ENCODE measurements around the gene SNIP1.
A peak's percentile ranks its signal among the peaks of the same experiment; 100 is the strongest.
"Not testable (repeated sequence)": the region's sequence is repeated elsewhere in the genome, so short reads cannot be mapped to it uniquely, and the experiment has no call there.

SNIP1 gene, protein sequence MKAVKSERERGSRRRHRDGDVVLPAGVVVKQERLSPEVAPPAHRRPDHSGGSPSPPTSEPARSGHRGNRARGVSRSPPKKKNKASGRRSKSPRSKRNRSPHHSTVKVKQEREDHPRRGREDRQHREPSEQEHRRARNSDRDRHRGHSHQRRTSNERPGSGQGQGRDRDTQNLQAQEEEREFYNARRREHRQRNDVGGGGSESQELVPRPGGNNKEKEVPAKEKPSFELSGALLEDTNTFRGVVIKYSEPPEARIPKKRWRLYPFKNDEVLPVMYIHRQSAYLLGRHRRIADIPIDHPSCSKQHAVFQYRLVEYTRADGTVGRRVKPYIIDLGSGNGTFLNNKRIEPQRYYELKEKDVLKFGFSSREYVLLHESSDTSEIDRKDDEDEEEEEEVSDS

DNA sequence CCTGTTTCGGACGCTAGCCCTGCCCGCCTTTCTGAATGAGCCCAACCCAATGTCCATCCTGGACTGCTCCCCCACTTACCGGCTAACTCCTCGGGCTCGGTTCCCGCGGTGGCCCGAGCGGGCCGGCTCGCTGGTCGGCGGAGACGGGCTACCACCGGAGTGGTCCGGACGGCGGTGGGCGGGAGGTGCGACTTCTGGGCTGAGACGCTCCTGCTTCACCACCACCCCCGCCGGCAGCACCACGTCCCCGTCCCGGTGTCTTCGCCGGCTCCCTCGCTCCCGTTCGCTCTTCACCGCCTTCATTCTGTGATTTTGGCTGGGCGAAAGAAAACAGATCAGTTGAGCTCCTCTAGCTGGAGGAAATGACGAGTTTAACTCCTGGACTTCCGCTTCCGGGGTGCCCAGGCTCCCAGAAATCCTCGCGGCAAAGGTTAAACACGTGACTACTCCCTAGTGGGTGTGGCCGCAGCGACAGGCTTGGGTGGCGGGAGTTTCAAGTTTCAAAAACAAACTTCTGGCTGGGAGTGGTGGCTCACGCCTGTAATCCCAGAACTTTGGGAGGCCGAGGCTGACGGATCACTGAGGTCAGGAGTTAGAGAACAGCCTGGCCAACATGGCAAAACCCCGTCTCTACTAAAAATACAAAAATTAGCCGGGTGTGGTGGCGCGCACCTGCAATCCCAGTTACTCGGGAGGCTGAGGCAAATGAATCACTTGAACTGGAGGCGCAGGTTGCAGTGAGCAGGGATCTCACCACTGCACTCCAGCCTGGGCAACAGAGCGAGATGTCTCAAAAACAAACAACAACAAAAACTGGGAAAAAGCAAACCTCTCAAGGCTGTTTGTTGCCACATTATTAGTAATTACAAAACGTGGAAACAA, at the start of gene SNIP1:
SNIP1 (minus strand) TSS at position 367 of the 882 bp plus-strand sequence; CDS start at position 303, 64 bp downstream.
- peak; percentile 56 for DNase-seq (ENCODE audit: low read depth)

DNA sequence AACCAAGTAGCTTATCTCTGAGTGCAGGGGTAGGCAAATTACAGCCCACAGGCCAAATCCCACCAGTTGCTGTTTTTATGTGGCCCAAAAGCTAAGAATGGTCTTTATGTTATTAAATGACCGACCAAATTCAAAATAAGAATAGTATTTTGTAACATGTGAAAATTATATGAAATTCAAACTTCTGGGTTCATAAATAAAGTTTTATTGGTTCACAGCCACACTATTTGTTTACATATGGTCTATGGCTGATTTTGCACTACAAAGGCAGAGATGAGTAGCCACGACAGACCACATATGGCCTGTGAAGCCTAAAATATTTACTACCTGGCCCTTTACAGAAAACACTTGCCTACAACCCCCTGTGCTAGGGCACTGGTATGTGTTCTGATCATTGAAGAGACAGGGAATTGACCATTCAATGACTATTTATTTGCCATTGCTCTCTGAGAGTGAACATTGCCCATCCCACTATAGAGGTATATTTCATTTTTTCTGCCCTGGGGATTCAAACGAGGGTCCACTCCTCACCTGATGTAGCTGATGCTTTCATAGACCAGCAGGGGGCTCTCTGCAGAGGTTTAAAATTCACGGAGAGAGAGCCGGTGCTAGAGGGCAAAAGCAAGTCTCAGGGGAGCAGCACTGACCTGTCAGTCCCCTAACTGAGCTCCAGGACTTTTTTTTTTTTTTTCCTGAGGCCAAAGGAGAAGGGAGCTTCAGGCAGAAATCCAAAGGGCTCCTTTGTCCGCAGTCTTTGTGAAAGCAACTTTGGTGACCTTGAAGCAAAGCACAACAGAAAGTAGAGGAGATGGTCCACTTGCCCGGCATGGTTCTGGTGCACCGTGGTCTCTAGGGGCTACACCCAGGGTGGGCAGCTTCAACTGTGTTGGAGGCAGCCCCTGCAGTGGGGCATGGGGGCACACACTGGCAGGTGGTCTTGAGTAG, 48.9 kb upstream of the SNIP1 start:
- no peak for DNase-seq (ENCODE audit: low read depth)

DNA sequence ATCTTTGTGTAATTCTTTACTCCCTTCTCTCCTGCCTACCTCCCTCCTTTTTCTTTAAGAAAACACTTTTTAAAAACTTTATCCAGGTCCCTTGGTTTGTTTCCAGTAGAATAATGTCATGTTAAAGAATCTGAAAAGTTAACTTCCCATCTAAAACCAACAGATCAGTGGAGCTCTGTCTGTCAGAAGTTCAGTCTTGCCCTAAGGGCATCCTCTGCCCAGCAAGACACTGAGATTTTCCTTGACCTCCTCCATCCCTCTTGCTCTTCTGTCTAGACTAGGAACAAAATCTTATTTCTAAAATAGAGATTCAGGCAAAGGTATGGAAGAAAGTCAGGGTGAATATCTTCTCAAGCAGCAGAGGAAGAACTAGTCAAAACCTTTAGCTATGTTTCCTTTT, 47.3 kb upstream of the SNIP1 start:
- DNase-seq (ENCODE audit: low read depth), result no peak

DNA sequence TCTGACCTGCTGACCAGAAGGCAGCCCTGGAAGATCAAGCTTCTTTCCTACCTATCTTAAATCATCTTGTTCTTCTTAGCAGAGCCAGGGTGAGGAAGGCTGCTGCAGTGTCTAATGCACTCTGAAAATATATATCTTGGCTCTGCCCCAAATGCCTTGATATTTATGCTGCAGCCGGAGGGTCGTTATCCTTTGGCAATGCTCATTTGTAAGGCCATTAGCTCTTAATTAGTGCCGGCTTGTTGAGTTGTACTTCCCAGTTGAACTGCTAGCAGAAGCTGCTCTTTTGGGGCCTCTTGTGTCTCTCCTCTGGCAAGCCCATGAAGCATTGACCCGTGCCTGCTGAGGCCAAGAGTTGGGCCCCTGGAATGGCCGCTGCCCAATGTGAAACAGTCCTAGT, 45.8 kb upstream of the SNIP1 start:
- no peak for DNase-seq (ENCODE audit: low read depth)

DNA sequence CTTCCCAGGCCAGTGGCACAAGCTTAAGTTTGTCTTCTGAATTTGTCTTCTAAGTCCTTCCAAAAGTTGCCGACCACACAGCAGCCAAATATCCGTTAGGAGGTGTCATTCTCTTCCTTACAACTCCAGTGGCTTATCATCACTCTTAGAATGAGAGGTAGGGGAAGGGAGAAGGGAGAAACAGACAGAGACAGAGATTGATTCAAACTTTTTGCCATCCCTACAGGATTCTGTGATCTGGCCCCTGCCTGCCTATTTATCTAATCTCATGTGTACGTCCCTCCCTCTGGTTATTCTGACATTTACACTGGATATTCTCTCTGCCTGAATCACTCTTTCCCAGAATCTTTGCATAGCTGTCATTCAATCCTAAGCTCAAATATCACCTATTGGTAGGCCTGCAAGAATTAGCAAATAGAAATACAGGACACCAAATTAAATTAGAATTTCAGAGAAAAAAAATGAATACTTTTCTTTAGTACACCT, 42.1 kb upstream of the SNIP1 start:
- DNase-seq (ENCODE audit: low read depth), result no peak

DNA sequence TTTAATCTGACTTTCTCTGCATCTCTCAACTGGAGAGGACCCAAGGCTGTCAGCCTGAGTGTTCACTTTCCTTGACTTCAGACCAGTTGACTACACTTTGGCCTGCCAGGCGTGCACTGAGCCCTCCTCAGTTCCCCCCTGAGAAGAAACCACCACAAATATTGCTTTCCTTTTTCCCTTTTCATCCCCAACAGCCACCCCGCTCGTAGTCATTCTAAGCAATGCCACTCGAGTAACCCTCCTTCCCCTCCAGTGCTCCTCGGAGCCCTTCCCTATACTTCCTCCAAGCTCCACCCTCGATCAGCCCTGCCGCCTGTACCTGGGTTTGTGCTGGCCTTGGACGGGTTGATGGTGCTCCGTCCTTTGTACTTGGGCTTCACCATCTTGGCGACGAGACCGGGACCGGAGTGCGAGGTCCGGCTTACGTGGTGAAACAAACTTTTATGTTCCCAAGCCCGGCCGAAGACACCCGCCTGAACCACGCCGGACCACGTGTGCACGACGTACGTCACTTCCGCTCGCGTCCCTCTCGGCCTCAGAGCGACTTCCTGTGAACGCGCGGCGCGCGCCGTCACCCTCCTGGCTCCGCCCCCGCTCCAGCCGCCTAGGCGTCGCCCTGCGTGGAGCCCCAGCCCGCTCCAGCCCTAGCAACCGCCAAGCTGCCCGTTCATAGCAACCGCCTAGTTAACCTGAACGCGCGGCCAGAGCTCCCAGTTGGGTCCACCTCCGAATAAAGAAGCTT, 41.5 kb upstream of the SNIP1 start, which contains the start of gene GNL2:
GNL2 (minus strand) TSS at position 498 of the 742 bp plus-strand sequence; CDS start at position 383, 115 bp downstream.
- peak; percentile 92 for DNase-seq (ENCODE audit: low read depth)

DNA sequence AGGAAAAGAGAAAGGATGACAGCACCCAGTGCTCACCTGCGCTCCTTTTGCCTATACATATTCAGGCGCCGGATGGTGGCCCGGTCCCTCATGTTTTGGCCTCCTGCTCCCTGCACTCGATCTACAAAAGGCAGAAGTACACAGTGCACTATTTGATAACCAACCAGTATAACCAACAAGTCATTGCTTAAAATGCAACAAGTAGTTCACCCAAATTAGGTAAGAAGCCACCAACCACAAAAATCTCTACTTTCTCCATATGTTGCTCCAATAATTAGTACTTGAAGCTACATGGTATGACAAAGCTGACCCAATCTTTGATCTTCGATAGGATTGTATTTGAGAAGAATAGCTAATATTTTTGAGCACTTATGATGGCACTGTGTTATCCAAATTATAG, 39.6 kb upstream of the SNIP1 start:
- no peak for DNase-seq (ENCODE audit: low read depth)

DNA sequence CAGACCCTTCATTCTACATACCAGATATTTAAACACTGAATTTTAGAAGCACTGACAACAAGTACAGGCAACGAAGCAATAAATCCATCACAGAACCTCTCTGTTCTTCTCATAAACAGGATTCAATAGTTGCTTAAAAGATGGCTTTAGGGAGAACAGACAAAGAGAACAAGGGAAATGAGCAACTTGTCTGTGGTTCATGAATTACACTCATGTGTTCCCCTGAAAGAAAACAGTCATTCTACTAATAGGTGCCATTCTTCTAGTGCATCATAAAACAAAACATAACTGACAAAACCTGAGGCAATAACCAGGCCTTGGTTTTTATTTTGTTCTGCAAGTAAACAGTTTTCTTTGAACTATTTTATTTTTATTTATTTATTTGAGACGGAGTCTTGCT, 34.8 kb upstream of the SNIP1 start:
- DNase-seq (ENCODE audit: low read depth), result no peak

DNA sequence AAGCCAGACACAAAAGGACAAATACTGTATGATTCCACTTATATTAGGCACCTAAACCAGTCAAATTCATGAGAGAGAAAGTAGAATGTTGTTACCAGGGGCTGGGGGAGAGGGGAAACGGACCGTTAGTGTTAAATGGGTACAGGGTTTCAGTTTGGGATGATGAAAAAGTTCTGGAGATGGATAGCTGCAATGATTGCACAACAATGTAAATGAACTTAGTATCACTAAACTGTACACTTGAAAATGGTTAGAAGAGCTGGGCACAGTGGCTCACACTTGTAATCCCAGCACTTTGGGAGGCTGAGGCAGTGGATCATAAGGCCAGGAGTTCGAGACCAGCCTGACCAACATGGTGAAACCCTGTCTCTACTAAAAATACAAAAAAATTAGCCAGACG, 30.5 kb upstream of the SNIP1 start:
- not testable (repeated sequence) for DNase-seq (ENCODE audit: low read depth)

DNA sequence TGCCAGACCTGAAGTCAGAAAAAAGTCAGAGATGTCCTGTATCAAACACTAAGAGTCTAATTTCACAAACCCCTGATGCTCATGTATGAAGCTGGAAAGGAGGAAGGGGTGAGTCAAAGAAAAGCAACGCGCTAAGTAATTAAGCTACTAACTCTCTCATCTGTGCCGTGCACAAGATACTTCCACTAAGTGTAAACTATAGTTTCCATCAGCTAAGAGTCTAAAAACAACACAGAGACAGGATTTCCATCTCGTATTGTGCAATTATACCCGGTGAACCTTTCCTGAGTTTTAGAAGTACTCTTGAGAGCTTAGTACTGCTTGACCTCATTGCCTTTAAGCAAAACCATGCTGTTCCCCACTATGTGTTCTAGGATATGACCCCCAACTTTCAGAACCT, 21.6 kb upstream of the SNIP1 start:
- no peak for DNase-seq (ENCODE audit: low read depth)

DNA sequence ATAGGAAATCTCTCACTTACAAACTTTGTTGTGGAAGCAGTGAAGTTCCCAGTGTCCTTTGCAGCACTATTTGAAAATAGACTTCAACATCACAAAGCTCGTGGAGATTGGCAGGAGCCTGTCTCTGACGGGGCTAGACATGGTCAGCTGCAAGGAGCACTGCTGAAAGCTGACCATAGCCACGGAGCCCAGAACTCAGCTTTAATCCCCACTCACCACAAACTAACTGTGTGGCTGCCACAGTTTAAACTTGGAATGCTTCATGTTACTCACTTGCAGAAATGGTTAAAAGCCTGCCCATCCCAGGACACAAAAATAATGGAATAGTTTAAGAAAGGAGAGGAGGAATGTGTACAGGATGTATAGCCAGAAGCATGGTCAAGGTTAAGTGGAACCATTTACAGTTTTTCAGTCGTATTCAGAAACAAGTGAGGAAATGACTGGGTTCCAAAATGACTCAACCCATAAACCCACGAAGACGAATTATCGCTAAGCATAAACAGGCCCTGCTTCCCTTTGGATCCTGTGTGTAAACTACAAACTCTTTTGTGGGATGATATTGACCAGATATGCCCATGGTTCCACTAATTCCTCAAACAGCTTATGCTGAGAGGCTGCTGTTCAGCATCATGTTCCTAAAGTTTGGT, 20.9 kb upstream of the SNIP1 start:
- DNase-seq (ENCODE audit: low read depth), result no peak

DNA sequence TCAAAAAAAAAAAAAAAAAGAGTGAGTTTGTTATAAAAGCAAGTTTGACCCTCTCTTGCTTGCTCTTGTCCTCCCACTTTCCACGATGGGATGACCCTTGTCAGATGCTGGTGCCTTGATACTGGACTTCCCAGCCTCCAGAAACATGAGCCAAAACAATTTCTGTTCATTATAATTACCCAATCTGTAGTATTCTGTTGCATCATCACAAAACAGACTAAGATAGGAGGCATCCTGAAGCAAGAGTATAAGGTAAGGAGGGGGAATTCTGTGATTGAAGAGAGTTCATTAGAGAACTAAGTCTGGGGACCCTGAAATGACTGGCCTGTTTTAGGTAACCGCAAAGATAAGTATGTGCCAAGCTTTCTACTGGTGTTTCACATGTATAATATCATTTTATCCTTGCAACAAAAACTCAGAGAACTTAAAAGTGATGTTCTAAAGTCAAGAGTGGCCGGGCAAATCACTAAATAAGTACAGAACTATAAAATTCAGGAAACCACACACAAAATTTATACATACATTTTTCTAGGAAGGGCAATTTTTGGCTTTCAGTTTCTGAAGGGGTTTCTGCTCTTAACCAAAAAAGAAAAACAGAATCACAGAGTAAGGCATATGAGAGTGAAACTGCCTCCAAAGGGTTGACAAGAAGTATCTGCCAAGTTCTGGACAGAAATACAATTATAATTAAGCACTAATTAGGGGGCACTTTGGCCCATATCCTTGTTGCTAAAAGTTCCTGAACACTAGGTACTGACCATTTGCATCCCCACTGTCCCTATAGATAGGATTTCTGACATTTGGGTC, 16.6 kb upstream of the SNIP1 start:
- DNase-seq (ENCODE audit: low read depth), result no peak

DNA sequence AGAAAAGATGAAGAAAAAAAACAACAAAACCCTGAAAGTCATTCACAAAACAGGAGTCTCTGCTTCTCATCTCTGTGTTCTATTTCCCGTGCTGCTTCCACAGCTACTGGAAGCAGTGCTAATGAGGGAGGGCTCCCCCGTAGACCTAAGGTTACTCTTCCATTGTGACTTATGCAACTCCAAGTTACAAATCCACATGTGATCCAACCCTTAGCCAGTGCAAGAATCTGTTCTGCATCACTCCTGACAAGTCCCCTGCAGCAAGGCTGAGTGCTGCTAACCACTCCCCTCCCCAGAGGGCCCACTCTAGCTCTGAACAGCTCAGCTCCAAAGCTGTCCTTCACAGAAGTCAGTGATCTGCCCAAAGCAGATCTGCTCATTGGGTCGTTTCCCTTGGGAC, 12.9 kb upstream of the SNIP1 start:
- DNase-seq (ENCODE audit: low read depth), result no peak

DNA sequence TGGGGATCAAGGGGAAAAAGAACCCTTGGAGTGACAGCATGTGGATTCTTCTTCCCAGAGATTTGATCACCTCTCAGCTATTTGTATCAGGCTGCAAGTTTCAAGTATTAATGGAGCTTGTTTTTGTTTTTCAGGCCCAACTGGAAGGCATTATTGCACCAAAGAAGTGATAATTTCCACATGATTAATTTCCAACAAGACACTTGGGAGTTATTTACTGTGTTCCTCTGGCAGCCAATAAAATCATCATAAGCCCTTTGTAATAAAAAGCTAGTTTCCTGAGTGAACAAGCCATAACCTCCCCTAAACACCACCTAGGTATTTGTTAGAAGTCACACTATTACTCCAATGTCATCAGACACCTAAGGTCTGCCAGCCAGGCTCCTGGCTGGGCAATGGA, 10.8 kb upstream of the SNIP1 start:
- no peak for DNase-seq (ENCODE audit: low read depth)

DNA sequence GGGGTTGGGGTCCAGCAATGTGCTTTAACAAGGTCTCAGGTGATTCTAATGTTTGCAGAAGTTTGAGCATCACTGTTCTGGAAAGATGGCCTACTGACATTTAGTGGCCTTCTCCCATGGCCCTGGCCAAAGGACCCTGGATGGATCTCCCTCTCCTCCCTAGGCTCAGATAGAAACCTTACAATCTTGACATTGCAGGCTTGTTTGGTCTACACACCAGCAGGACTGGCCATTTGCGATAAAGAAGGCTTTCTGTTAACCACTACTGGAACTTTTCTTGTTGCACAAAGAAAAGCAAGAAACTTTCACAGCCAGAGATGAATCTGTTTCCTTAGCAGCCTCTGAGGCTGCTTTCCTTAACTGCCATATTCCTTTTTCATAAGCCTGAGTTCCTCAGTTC, 8.9 kb upstream of the SNIP1 start:
- no peak for DNase-seq (ENCODE audit: low read depth)

DNA sequence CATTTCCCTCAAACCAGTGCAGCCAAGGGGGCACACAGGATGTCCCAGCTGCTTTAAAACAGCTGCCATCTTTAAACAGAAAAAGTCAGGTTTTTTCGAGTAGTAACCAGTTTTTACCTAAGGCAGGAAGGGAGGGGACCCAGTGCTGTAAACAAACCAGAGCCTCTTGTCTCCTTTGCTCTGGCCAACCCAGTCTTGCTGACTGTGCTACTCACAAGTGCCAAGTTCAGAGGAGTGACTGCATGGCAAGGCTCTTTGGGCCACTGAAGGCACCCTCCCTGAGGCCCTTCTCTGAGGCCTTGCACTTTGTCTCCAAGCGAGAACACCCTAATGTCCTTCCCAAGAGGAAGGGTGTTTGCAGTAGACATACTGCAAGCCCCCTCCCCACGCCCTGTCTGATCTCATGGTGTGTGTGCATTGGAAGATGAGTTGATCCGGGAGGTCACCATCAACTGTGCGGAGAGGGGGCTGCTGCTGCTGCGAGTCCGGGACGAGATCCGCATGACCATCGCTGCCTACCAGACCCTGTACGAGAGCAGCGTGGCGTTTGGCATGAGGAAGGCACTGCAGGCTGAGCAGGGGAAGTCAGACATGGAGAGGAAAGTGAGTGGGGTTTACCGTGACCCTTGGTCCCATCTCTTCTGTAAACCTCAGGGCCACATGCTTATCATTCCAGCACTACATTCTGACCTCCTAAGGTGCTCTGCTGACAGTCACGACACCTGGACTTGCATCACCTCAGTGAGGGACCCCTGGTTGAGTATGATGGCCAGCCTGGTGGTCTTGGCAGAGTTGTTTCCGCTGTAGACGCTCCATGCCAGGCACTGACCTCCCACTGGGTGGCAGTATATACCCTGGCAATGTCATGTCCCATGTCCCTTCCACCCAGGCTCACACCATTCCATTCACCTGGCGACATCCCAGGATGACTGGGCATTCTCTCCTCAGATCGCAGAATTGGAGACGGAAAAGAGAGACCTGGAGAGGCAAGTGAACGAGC, 7.3 kb upstream of the SNIP1 start:
- no peak for DNase-seq (ENCODE audit: low read depth)

DNA sequence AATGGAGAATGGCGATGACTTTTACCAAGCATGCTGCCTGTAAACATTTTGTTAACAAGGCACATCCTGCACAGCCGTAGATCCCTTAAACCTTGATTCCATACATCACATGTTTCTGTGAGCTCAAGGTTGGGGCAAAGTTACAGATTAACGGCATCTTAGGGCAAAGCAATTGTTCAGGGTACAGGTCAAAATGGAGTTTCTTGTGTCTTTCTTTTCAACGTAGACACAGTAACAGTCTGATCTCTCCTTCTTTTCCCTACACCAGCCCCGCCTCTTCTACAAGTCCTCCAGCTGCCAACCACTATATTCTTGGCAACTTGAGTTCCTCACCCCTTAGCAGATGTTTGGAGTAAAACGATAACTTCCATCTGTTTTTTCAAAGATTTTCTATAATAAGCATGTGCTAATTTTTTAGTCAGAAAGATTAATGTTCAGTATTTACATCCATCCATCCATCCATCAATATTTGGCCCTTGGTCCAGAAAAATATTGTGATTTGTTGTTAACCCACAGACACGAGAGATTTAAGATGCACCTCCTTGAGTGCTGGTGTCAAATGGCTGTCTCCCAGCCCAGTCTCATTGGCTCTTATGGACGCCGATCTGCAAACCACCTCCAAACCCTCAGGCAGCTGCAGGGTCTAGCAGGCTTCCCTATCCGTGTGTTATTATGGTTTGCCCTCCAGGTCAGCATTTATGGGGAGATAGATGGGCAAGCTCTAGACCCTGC, 6.5 kb upstream of the SNIP1 start:
- no peak for DNase-seq (ENCODE audit: low read depth)

DNA sequence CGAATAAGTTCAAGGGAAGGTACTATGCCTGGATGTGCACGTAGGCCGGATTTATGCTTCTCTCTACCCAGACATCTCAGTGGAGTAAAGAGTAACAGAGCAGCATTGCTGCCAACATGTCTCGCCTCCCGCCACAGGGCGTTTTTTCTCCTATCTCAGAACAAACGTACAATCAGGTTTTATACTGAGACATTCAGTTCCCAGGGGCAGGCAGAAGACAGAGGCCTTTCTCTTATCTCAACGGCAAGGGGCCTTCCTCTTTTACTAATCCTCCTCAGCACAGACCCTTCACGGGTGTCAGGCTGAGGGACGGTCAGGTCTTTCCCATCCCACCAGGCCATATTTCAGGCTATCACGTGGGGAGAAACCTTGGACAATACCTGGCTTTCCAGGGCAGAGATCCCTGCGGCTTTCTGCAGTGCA, 5.9 kb upstream of the SNIP1 start:
- DNase-seq (ENCODE audit: low read depth), result not testable (repeated sequence)
